Right lobe of liver (tissue), 6 donors: ENCODE measurements around the gene ILF3. TPM values are rescaled to one million over a fixed set of nuclear protein-coding genes. Genes with fewer than 3 reads are reported as not detected.

ENCODE experiments used
- ATAC-seq, 4 donors: fragments of 200-7000 bp; cut with Tn5 transposase; one replicate each; pipeline ENCODE4 v1.9.1; 2020; ENCODE audit warnings: mild to moderate bottlenecking in 4 of 4, moderate library complexity in 4 of 4
- DNase-seq, 3 donors: peaks; one replicate each; pipeline ENCODE4 v3.0.0-alpha.2; 2020
- H3K27ac ChIP-seq, 3 donors: fragments of 200-600 bp; one replicate each; pipeline ENCODE4 v1.8.0; 2022
- H3K27me3 ChIP-seq, 2 donors: fragments of 200-600 bp; one replicate each; pipeline ENCODE4 v1.8.0; 2022
- H3K36me3 ChIP-seq, 4 donors: fragments of 200-600 bp; sonication (generic) in 1 of 4; one replicate each; pipeline versions ENCODE4 v1.5.1 to v1.8.0; 2017 to 2022; ENCODE audit warnings: control low read depth in 1 of 4
- H3K4me1 ChIP-seq, 4 donors: fragments of 200-600 bp; sonication (generic) in 1 of 4; one replicate each; pipeline versions ENCODE4 v1.5.1 to v1.8.0; 2017 to 2022; ENCODE audit warnings: control low read depth in 1 of 4
- H3K4me3 ChIP-seq, 3 donors: fragments of 200-600 bp; one replicate each; pipeline ENCODE4 v1.8.0; 2022
- H3K9me3 ChIP-seq, 4 donors: fragments of 200-600 bp; sonication (generic) in 1 of 4; one replicate each; pipeline versions ENCODE4 v1.5.1 to v1.8.0; 2017 to 2022; ENCODE audit warnings: control low read depth in 1 of 4
- CTCF ChIP-seq, 4 donors: fragments of 200-600 bp in 3 of 4; fragments of 450-650 bp in 1 of 4; IDR thresholded peaks; one replicate each; pipeline versions ENCODE4 v1.5.1 to v1.8.0; 2016 to 2022; ENCODE audit warnings: antibody characterized with exemption in 4 of 4, mild to moderate bottlenecking in 2 of 4
- POLR2A ChIP-seq: fragments of 450-650 bp; IDR thresholded peaks from one replicate; pipeline ENCODE4 v1.6.1; 2017; ENCODE audit warnings: antibody characterized with exemption, mild to moderate bottlenecking
- WGBS: methylation state at CpG from one replicate; pipeline ENCODE4 v1.1.6; 2018; ENCODE audit warnings: low coverage, low lambda C conversion rate; ENCODE audit not compliant: insufficient coverage; ENCODE audit errors: missing lambda C conversion rate; 5-methylcytosine and 5-hydroxymethylcytosine counted together
- intact Hi-C, 2 donors: fragments of 100-400 bp; cut with DNase I; formaldehyde crosslinking; loops; one replicate each; pipeline versions ENCODE4 v1.11.2 to v1.14.1; 2022
- total RNA-seq, 6 experiments: library from RNA; depleted of rRNA in 2 of 6; stranded (reverse); fragments of >200 nt in 2 of 6; fragmentation: NEBNext Ultra II Directional in 3 of 6; extraction: Animal tissue kit (Norgen Biotek cat#: 25700) in 3 of 6; gene quantifications; one replicate each; pipeline versions ENCODE4 v1.1.0 to v1.2.4, GENCODE V29; 2016 to 2023
- donor health status: DM: no; HTN: yes; CAD: no.
- donor health status: DM: no; HTN: no; CAD: no.
- donor health status: DM: no; HTN: no; CAD: no.
- donor health status: DM: no; HTN: yes; CAD: no.
- donor health status: DM: no; HTN: yes; CAD: no.

The ILF3 gene
- total RNA-seq, 6 experiments from 2014 or later = 40.0 to 82.3 (median 54.8) TPM

GRCh38 chr19:10726268-10726667 lies 72.1 kb downstream of the ILF3 start:
- H3K36me3 ChIP-seq = no peaks in the 10 kb centered on the region
- TF ChIP-seq POLR2A (no peak), CTCF (IDR thresholded peaks at IDR 0.05) (no peak)
- DNase-seq = no peak
- H3K9me3 ChIP-seq = no peaks in the 10 kb centered on the region
- 94% methylated on average over 9 of the region's 10 CpGs for WGBS
- ATAC-seq = no peak
- no peak overlapping the region for H3K4me3 ChIP-seq
- H3K4me1 ChIP-seq = peaks cover 0 to 3% (median 0%) of the 10 kb centered on the region in 4 donors
- H3K27ac ChIP-seq = no peak overlapping the region
- intact Hi-C loops = no loop called here
- H3K27me3 ChIP-seq = no peaks in the 10 kb centered on the region

- no peak for DNase-seq
- H3K36me3 ChIP-seq = no peaks in the 10 kb centered on the region
- intact Hi-C loops = no loop called here
- H3K4me1 ChIP-seq = peaks cover 0 to 9% (median 0%) of the 10 kb centered on the region in 4 donors
- H3K9me3 ChIP-seq = no peaks in the 10 kb centered on the region
- ATAC-seq = no peak
- TF ChIP-seq CTCF (IDR thresholded peaks at IDR 0.05) (no peak), POLR2A (no peak)
- H3K27me3 ChIP-seq = no peaks in the 10 kb centered on the region
- no peak overlapping the region for H3K4me3 ChIP-seq
- H3K27ac ChIP-seq = no peak overlapping the region
- 82% methylated on average over 12 of the region's 14 CpGs for WGBS
These were observed 73.6 kb downstream of the ILF3 start for GRCh38 chr19:10727685-10728201.

GRCh38 chr19:10729411-10729810 lies 75.3 kb downstream of the ILF3 start:
- no peaks in the 10 kb centered on the region for H3K36me3 ChIP-seq
- 93% methylated on average over 13 of the region's 14 CpGs for WGBS
- no peak for TF ChIP-seq CTCF (IDR thresholded peaks at IDR 0.05)
- no peak for TF ChIP-seq POLR2A
- H3K27me3 ChIP-seq = no peaks in the 10 kb centered on the region
- ATAC-seq (peak; percentile 19 to 39 (median 31)), DNase-seq (no peak)
- H3K27ac ChIP-seq = no peak overlapping the region
- intact Hi-C loops = no loop called here
- peaks cover 0 to 9% (median 0%) of the 10 kb centered on the region in 4 donors for H3K4me1 ChIP-seq
- no peak overlapping the region for H3K4me3 ChIP-seq
- no peaks in the 10 kb centered on the region for H3K9me3 ChIP-seq

- TF ChIP-seq POLR2A (no peak), CTCF (IDR thresholded peaks at IDR 0.05) (no peak)
- Histone ChIP-seq H3K4me3 (no peak overlapping the region), H3K27ac (peak overlapping the region in 2 of 3 donors; percentile 29 to 45), H3K27me3 (no peaks in the 10 kb centered on the region), H3K9me3 (no peaks in the 10 kb centered on the region), H3K4me1 (peaks cover 0 to 9% (median 0%) of the 10 kb centered on the region in 4 donors), H3K36me3 (no peaks in the 10 kb centered on the region)
- 92% methylated on average over 2 of the region's 12 CpGs for WGBS
- DNase-seq (no peak), ATAC-seq (peak in 3 of 4 donors; percentile 23 to 25 (median 24))
- intact Hi-C loops = loop anchor here in 1 of 2 donors (5.0 kb wide), 1 partner anchor 46 kb away; no protein-coding TSS in a partner anchor
These were observed 76.8 kb downstream of the ILF3 start for GRCh38 chr19:10730932-10731331.
